ENCODE measurements around the gene NAV2.

NAV2 gene

GRCh38 chr11:19785265-19785664 lies 72.6 kb downstream of the NAV2 start:
- no peak for DNase-seq (ENCODE audit: low read depth)
- H3K4me3 ChIP-seq (ENCODE audit: control insufficient read depth, low read depth, low read length): no peak overlapping the region
- no peak for TF ChIP-seq CTCF (conservative IDR thresholded peaks at IDR 0.05; ENCODE audit: control insufficient read depth, insufficient read depth, low read depth, low read length)

DNA sequence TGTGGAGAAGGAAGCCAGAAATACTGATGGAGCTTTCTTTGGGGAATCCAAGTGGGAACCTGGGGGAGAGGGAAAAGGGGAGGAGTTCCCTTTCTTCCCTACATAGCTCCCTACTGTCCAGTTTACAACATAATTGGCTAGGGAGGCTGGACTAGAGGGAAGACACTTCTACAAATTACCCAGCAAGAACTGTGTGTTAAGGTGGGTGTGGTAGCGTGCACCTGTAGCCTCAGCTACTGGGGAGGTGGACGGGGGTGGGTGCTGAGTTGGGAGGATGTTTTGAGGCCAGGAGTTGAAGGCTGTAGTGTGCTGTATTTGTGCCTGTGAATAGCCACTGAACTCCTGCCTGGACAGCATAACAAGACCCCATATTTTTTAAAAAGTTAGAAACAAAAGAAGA lies 74.0 kb downstream of the NAV2 start:
- no peak for DNase-seq (ENCODE audit: low read depth)
- TF ChIP-seq CTCF (conservative IDR thresholded peaks at IDR 0.05; ENCODE audit: control insufficient read depth, insufficient read depth, low read depth, low read length): no peak
- no peak overlapping the region for H3K4me3 ChIP-seq (ENCODE audit: control insufficient read depth, low read depth, low read length)

- TF ChIP-seq CTCF (conservative IDR thresholded peaks at IDR 0.05; ENCODE audit: control insufficient read depth, insufficient read depth, low read depth, low read length): no peak
- no peak overlapping the region for H3K4me3 ChIP-seq (ENCODE audit: control insufficient read depth, low read depth, low read length)
- DNase-seq (ENCODE audit: low read depth): no peak
Measured at GRCh38 chr11:19788435-19788834, 75.8 kb downstream of the NAV2 start.

GRCh38 chr11:19789245-19789644 lies 76.6 kb downstream of the NAV2 start:
- no peak overlapping the region for H3K4me3 ChIP-seq (ENCODE audit: control insufficient read depth, low read depth, low read length)
- no peak for TF ChIP-seq CTCF (conservative IDR thresholded peaks at IDR 0.05; ENCODE audit: control insufficient read depth, insufficient read depth, low read depth, low read length)
- DNase-seq (ENCODE audit: low read depth): no peak

DNA sequence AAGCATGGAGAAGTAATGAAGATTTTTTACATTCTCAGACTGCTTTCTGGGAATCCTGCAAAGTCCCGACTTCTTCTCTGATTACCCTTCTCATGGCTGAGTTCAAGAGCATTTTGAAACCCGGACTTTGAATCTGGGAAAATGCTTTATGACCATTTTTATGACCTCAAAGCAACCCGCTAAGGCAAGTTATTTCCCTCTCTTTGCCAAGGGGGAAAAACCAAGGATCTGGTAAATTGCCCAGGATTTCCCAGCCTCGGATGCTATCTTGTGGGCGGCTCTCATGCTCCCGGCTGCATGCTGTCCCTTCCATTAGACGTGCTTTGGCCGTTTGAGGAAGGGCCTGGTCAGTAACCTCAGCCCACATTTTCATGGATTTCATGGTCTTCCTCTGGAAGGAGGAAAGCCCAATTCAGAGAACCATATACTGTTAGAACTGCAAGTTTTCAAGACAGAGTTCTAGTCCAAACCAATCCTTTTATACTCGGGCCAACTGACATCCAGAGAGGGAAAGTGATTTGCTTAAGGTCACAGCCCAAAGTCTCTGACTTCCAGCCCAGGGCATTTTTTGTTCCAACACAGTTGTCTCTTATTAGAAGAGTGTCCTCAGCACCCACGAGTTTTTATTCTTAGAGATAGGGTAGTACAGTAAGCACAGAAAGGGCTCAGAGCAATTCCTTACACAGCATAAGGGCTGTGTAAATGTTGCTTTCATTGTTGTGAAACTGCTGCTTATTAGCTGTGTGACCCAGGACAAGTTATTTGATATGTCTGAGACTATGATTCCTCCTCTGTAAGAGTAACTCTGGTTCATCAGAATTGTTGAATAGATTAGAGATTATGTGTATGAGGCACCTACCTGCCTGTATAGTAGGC lies 77.4 kb downstream of the NAV2 start:
- no peak for TF ChIP-seq CTCF (conservative IDR thresholded peaks at IDR 0.05; ENCODE audit: control insufficient read depth, insufficient read depth, low read depth, low read length)
- DNase-seq (ENCODE audit: low read depth): peak; percentile 73
- no peak overlapping the region for H3K4me3 ChIP-seq (ENCODE audit: control insufficient read depth, low read depth, low read length)

DNA sequence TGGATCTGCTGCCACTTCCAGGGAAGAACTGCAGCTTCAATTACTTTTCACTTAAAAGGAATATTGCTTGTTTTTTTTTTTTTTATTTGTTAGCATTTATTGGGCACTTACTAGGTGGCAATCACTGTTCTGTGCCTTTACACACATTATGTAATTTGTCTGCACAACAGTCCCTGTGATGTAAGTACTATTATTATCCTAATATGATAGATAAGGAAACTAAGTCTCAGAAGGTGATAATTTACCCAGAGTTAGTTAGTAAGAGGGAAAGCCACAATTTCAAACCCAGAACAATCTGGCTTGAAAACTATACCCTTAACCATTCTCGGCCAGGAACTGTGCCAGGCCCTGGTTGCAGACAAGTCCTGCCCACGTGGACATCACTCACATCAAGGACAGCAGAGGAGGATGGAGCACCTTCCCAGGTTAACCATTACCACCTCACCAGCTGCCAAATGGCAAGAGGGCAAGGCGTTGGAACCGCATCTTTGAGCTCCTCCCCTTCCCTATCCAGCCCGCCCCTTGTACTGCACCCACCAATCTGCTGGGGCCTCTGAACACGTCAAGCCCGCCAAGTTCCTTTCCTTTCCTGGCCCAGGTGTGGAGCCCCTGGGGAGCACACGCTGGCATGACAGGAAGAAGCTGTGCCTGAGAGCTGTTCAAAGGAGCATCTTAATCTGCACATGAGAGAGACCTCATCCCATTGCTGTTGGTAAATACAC lies 78.4 kb downstream of the NAV2 start:
- H3K4me3 ChIP-seq (ENCODE audit: control insufficient read depth, low read depth, low read length): no peak overlapping the region
- DNase-seq (ENCODE audit: low read depth): no peak
- no peak for TF ChIP-seq CTCF (conservative IDR thresholded peaks at IDR 0.05; ENCODE audit: control insufficient read depth, insufficient read depth, low read depth, low read length)
